Measurements from ENCODE around the gene HLA-B.

DNA sequence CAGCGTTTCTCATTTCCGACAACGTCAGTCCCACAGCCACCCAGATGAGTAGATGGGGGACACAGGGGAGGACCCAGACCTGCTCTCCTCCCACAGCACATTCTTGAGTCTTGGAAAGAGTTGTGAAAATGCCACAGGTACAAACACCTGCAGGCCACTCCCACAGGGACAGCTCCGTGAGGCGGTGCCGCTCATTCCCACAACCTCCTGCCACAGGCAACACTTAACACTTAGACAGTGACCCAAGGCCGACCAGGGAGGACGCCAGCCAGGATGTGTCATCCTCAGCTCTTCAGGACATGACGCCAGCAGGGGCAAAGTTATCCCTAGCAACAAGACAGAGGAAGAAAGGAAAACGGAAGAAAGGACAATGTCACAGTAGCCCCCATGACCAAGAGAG, 22.9 kb upstream of the HLA-B start:
- TF ChIP-seq ZNF565 (CRISPR knock-in tag; conservative IDR thresholded peaks at IDR 0.05; ENCODE audit: low read depth): no peak
- no peak for TF ChIP-seq ZNF70 (CRISPR knock-in tag; IDR thresholded peaks at IDR 0.05)
- no peak for TF ChIP-seq TCF4 (CRISPR knock-in tag; IDR thresholded peaks at IDR 0.05; ENCODE audit: borderline replicate concordance)
- TF ChIP-seq ZFP3 (CRISPR knock-in tag; IDR thresholded peaks at IDR 0.05): no peak

Measured in SK-N-SH treated with all-trans-retinoic acid at 6 μM for 48 hours (cell line).